IPS DF 6.9 (cell line): ENCODE results near the gene SLC2A10.
A peak's percentile ranks its signal among the peaks of the same experiment; 100 is the strongest.

ENCODE experiments used
- DNase-seq: peaks from one replicate; pipeline ENCODE4 v3.0.0-alpha.2; 2013; ENCODE audit warnings: low read depth, low spot score
- H3K27ac ChIP-seq: one replicate; pipeline ENCODE4 v1.5.1; 2013; ENCODE audit warnings: low read length, control low read depth
- H3K27me3 ChIP-seq: 2 replicates; pipeline ENCODE4 v1.6.1; 2013; ENCODE audit warnings: mild to moderate bottlenecking, low read length; ENCODE audit not compliant: control insufficient read depth, insufficient read depth
- H3K36me3 ChIP-seq: 2 replicates; pipeline ENCODE4 v1.6.1; 2013; ENCODE audit warnings: low read length; ENCODE audit not compliant: control insufficient read depth, insufficient read depth
- H3K4me1 ChIP-seq: 2 replicates; pipeline ENCODE4 v1.6.1; 2013; ENCODE audit warnings: low read length; ENCODE audit not compliant: control insufficient read depth, insufficient read depth
- H3K4me3 ChIP-seq: 2 replicates; pipeline ENCODE4 v1.5.1; 2013; ENCODE audit warnings: mild to moderate bottlenecking, low read length
- H3K9me3 ChIP-seq: 2 replicates; pipeline ENCODE4 v1.6.1; 2013; ENCODE audit warnings: low read length, inconsistent platforms; ENCODE audit not compliant: control insufficient read depth, insufficient read depth
- WGBS: extraction: QIAGEN DNeasy Blood & Tissue Kit; methylation state at CpG from one replicate; pipeline ENCODE4 v1.1.7; 2013; ENCODE audit warnings: mixed read lengths, missing lambda C conversion rate; ENCODE audit not compliant: insufficient read length, insufficient coverage; 5-methylcytosine and 5-hydroxymethylcytosine counted together

Gene SLC2A10

DNA sequence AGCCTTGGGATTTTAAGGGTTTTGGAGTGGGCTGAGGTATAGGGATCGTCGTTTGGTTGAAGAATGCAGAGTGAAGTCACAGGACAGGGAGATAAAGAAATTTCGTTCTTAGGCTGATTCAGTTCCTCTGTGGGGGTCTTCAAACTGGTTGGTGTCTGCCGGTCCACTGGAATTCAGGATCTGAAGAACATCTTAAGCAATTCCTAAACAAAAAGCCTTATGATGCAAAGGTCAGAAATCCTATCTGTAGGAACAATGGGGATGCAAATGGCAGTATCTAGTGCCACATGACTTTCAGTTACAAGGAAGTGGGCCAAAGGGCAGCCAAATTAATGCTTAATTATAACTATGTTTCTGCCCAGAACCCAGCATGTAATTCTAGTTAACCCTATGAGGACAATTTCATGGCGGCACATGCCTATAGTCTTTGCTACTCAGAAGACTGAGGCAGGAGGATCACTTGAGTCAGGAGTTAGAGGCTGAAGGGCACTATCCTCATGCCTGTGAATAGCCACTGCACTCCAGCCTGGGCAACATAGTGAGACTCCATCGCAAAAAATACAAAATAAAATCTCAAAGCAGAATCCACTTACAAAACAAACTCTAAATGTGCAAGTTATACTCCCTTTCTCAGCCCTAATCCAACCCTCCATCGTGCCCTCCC lies 4.6 kb upstream of the SLC2A10 start:
- DNase-seq: no peak
- no peaks in the 10 kb centered on the region for H3K27me3 ChIP-seq
- no peak overlapping the region for H3K4me3 ChIP-seq
- no peaks in the 10 kb centered on the region for H3K9me3 ChIP-seq
- no peaks in the 10 kb centered on the region for H3K36me3 ChIP-seq
- no peak overlapping the region for H3K27ac ChIP-seq
- no CpG with 5 or more reads among the region's 7 CpGs for WGBS
- H3K4me1 ChIP-seq: peaks cover 3% of the 10 kb centered on the region; the same call in 1 of the 2 replicates

DNA sequence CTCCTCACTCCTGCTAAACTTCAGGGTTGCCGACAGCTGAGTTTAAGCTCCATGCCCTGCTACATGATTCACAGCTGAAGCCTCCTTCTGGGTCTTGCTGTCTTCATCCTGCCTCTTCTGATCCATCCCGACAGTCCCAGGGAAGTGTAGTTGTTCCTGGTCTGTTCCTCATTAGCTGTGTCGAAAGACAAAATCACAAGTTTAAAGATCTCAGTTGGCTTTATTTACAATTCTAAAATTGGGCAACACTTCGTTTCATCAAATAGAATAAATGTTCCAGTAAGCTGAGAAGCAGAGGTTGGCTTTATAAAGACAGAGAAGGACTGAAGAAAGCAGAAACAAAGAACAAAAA lies 4.1 kb upstream of the SLC2A10 start:
- DNase-seq: no peak

GRCh38 chr20:46706242-46706641 lies 3.2 kb upstream of the SLC2A10 start:
- Histone ChIP-seq H3K4me3 (no peak overlapping the region), H3K9me3 (no peaks in the 10 kb centered on the region), H3K4me1 (peaks cover 6% of the 10 kb centered on the region; the same call in 1 of the 2 replicates), H3K27ac (no peak overlapping the region), H3K27me3 (no peaks in the 10 kb centered on the region), H3K36me3 (no peaks in the 10 kb centered on the region)
- no CpG with 5 or more reads among the region's 2 CpGs for WGBS
- DNase-seq: no peak

More for the DNA sequence above, 4.1 kb upstream of the SLC2A10 start:
- no peaks in the 10 kb centered on the region for H3K36me3 ChIP-seq
- H3K4me1 ChIP-seq: peaks cover 4% of the 10 kb centered on the region; the same call in 1 of the 2 replicates
- H3K9me3 ChIP-seq: no peaks in the 10 kb centered on the region
- H3K27ac ChIP-seq: no peak overlapping the region
- no peak overlapping the region for H3K4me3 ChIP-seq
- H3K27me3 ChIP-seq: no peaks in the 10 kb centered on the region
- WGBS: no CpG with 5 or more reads among the region's 4 CpGs

- Histone ChIP-seq H3K27me3 (no peaks in the 10 kb centered on the region), H3K36me3 (no peaks in the 10 kb centered on the region), H3K27ac (no peak overlapping the region), H3K4me1 (peaks cover 7% of the 10 kb centered on the region; the same call in 1 of the 2 replicates), H3K4me3 (no peak overlapping the region), H3K9me3 (no peaks in the 10 kb centered on the region)
- no peak for DNase-seq
- WGBS: no CpG with 5 or more reads among the region's 8 CpGs
These were observed 1.1 kb upstream of the SLC2A10 start for GRCh38 chr20:46708172-46708860.

GRCh38 chr20:46709055-46709458 lies 392 bp upstream of the SLC2A10 start:
- peak overlapping the region; percentile 65; the same call in 1 of the 2 replicates for H3K4me3 ChIP-seq
- H3K4me1 ChIP-seq: peaks cover 7% of the 10 kb centered on the region; the same call in 1 of the 2 replicates
- no peaks in the 10 kb centered on the region for H3K27me3 ChIP-seq
- no peak overlapping the region for H3K27ac ChIP-seq
- no peaks in the 10 kb centered on the region for H3K9me3 ChIP-seq
- DNase-seq: no peak
- no CpG with 5 or more reads among the region's 13 CpGs for whole genome bisulfite sequencing
- H3K36me3 ChIP-seq: no peaks in the 10 kb centered on the region

DNA sequence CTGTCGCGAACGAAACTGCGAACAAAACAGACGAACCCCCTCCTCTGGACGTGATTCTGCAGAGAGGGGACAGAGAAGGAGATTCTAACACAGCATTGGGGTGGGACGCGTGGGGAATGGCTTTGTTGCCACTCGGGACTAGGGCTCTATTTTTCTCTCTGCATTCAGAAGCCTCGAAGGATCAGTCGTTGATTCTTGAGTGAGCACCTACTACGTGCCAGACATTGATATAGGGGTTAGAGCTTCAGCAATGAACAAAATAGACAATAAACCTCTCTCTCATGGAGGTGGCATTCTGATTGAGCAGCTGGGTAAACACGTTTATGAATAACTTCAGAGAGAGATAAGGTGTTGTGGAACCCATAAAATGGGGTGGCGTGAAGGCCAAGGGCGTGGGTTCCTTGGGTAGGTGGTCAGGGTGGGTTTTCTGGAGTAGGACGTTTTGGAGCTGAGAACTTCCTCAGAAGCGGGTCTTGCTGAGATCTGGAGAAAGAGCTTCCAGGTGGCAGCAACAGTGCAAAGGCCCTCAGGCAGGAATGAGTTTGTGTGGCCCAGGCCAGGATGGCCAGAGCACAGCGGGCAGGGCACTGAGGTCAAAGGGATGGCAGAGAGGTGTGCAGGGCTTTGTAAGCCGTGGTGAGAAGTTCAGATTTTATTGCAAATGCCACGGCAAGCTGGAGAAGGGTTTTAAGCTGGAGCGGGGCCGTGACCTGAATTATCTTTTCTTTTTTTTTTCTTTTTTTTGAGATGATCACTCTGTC lies 884 bp downstream of the SLC2A10 start:
- H3K4me3 ChIP-seq: peak overlapping the region; percentile 65
- H3K27me3 ChIP-seq: no peaks in the 10 kb centered on the region
- H3K4me1 ChIP-seq: peaks cover 7% of the 10 kb centered on the region; the same call in 1 of the 2 replicates
- no CpG with 5 or more reads among the region's 22 CpGs for WGBS
- no peak overlapping the region for H3K27ac ChIP-seq
- no peaks in the 10 kb centered on the region for H3K36me3 ChIP-seq
- no peaks in the 10 kb centered on the region for H3K9me3 ChIP-seq
- no peak for DNase-seq

- H3K4me3 ChIP-seq: no peak overlapping the region
- H3K4me1 ChIP-seq: peaks cover 7% of the 10 kb centered on the region; the same call in 1 of the 2 replicates
- H3K36me3 ChIP-seq: no peaks in the 10 kb centered on the region
- H3K27ac ChIP-seq: no peak overlapping the region
- DNase-seq: no peak
- no CpG with 5 or more reads among the region's 5 CpGs for WGBS
- H3K27me3 ChIP-seq: no peaks in the 10 kb centered on the region
- no peaks in the 10 kb centered on the region for H3K9me3 ChIP-seq
These were observed 2.7 kb downstream of the SLC2A10 start for GRCh38 chr20:46712056-46712636.

DNA sequence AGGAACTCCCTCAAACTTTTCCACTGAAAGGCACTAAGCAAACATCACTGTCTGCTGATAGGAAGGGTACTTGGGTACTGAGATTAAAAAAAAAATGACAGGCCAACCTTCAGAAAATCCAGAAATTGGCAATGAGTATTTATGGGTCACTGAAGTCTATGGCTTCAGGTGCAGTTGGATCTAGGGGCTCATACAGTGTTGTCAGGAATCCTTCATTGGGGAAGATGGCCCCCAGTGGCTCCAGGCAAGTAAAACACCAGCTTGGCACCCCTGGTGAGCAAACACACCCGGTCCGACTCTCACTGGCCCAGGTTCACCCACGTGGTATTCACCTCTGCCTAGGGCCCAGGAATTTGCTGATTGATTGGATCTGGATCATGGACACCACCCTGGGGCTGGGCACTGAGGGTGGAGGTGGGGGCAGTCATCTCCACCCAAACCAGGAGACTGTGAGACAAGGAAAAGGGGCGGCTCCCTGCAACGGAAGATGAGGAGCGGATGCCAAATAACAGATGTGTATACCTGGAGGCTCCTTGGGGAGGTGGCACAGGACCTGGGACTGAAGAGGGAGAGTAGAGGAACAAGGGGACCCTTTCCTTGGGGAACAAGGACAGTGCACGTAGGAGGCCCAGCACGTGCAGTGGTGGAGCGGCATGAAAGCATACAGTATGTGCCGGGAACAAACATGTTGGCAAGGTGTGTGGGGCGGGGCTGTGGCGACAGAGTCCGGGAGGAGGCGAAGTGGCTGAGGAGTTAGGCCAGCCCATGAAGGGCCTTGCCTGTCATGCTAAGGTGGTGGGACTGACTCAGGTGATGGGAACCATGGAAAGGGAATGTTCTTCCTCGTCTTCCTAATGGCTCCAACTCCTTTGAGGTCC lies 4.7 kb downstream of the SLC2A10 start:
- WGBS: no CpG with 5 or more reads among the region's 15 CpGs
- DNase-seq: no peak
- H3K27ac ChIP-seq: no peak overlapping the region

GRCh38 chr20:46715292-46715756 lies 5.9 kb downstream of the SLC2A10 start:
- no peaks in the 10 kb centered on the region for H3K9me3 ChIP-seq
- H3K36me3 ChIP-seq: no peaks in the 10 kb centered on the region
- H3K4me3 ChIP-seq: no peak overlapping the region
- no peaks in the 10 kb centered on the region; the same call in 1 of the 2 replicates for H3K27me3 ChIP-seq
- H3K4me1 ChIP-seq: peaks cover 3% of the 10 kb centered on the region; the same call in 1 of the 2 replicates
- H3K27ac ChIP-seq: no peak overlapping the region
- WGBS: no CpG with 5 or more reads among the region's 4 CpGs
- DNase-seq: no peak

More for the DNA sequence above, 4.7 kb downstream of the SLC2A10 start:
- Histone ChIP-seq H3K4me1 (peaks cover 4% of the 10 kb centered on the region; the same call in 1 of the 2 replicates), H3K9me3 (no peaks in the 10 kb centered on the region), H3K27me3 (no peaks in the 10 kb centered on the region), H3K4me3 (no peak overlapping the region), H3K36me3 (no peaks in the 10 kb centered on the region)
